GM19463 (cell line): Measurements from ENCODE around the gene BRD4.

Experiments
- ATAC-seq: cut with Tn5 transposase; IDR thresholded peaks from one replicate; pipeline ENCODE4 v1.9.1; 2021; ENCODE audit warnings: mild to moderate bottlenecking, moderate library complexity; ENCODE audit not compliant: unreplicated experiment

Gene BRD4

DNA sequence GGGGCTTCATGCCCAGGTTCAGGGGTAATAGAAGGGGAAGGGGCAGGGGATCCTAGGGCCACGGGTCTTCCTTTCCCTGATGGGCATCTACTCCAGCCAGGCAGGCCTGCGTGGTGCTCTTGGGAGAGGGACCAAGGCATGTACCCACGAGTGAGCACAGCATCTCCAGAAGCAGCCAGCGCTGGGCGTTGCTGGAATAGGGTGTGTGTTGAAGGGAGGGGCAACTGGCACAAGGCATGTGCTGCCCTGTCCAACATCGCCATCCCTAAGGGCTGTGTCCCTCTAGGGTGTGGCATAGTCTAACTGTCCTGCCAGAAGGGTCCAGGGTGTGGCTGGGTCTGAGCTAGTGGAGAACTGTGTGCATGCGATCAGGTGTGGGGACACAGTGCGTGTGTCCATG lies 134.4 kb downstream of the BRD4 start:
- no peak for ATAC-seq

DNA sequence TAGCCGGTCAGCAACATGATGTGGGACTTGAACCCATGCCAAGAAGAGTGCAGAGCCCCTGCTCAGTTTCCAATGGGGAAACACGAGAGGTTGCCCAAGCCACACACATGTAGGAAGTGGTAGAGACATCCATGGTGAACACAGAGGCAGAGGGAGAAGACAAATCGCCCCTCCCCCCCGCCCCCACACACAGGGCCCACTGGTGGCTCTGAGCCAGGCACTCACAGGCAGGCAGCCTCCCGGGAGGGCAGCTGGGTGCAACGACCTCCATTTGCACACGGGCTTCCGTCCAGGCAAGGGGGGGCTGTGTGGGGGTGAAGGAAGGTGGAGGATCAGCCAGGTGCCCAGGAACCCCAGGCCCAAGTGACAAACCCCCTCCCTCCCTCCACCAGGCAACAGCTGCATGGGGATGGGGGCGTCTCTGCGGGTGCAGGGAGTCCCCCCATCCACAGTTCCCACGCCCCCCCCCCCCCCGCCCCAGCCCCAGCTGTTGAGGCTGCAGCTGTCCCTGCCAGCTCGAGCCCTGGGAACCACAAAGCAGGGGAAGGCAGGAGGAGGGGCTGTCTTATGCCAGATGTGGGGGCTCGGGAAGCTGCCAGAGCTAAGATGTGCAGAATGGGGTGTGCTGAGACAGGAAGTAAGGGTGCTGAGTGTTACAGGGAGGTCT lies 134.9 kb downstream of the BRD4 start:
- no peak for ATAC-seq

DNA sequence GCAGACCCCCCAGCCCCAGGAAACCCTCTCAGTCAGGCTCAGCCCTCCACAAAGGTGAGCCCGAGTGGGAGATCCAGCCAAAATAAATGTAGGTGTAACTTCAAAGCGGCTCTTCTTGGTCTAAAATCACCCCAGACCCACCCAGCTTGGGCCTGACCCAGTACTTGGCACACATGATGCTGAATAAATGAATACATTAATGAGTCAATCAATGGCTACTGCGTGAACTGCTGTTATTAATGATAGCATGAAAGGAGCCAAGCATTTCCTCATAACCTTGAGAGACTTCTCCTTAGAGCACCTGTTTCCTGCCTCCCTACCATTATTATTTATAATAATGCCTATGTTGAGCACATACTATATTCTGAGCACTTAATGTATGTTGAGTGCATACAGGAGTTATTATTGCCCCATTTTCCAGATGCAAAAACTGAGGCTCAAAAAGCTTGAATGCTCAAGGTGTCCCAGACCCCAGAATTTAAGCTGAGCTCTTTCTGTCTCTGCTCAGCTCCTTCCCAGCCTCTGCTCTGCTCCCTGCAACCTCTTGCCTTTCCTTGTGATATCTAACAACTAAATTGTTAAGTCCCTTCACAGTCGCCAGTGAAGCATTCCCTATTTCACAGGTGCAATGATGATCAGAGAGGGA lies 135.9 kb downstream of the BRD4 start:
- ATAC-seq: no peak

DNA sequence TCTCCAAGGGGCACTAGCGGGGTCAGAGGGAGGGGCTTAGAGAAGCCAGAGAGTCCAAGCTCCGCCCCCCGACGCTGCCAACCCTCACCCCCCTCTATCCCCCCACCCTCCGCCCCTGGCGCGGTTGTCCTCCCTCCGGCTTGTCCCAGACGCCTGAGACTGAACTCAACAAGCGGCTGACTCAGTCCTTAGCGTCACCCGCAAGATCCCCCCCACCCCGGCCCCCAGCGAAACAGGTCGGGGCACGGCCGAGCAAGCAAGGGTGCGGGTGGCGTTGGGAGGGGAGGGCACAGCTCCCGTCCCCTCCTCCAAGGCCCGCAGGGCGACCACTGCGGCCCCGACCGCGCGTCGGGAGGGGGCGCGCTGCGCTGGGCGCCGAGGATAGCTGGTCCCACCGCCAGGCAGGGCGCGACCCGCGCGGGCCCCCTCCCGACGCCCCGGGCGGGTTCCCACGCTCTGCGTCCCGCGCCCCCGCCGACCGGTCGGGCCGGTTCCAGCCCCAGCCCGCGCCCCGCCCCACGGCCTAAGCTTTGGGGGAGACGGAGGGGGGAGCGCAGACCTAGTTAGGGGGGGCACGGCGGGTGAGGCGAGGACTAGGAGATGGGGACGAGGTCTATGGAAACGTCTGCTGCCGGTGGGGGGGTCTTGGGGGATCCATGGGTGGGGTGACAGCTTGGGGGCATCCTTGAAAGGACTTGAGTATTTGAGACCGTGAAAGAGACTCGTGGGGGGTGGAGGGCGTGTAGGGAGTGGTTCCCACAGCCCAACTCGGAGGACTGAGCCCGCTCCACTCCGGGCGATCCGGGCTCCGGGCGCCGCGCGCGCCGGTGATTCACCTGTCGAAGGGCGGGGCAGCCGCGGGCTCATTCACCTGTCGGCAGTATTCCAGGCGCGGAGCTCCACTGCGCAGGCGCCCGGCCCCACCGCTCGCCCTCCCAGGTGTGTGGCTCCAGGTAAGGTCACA lies 136.7 kb downstream of the BRD4 start:
- no peak for ATAC-seq

DNA sequence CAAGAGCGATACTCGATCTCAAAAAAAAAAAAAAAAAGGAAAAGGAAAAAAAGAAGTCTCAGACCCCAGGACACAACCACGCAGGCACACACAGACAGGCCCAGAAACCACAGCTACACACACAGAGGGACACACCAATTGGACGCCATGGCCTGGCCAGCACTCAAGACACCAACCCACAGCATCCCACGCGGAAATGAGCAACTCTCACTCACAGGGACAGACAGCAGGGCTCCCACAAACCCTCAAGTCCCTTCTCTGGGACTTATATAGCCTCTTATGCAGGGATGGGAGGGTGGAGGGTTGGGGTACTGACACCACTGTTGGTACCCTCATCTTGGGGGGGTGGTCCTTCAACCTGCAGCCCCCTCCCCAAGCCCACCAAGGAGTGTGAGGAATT lies 137.4 kb downstream of the BRD4 start:
- ATAC-seq: no peak

DNA sequence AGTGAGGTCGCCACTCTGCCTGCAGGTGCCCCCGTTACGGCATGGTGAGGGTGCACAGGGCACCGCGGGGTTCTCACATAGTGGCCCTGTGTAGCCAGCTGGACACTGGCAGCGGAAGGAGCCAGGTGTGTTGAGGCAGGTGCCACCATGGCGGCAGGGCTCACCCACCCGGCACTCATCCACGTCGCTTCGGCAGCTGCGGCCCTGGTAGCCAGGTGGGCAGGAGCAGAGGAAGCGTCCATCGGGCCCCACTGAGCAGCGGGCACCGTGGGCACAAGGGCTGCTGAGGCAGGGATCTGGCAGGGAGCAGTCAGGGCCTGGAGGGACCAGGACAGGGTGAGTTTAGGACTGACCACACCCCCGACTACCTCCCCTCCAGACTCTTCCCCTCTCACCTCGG lies 140.4 kb downstream of the BRD4 start:
- ATAC-seq: no peak

DNA sequence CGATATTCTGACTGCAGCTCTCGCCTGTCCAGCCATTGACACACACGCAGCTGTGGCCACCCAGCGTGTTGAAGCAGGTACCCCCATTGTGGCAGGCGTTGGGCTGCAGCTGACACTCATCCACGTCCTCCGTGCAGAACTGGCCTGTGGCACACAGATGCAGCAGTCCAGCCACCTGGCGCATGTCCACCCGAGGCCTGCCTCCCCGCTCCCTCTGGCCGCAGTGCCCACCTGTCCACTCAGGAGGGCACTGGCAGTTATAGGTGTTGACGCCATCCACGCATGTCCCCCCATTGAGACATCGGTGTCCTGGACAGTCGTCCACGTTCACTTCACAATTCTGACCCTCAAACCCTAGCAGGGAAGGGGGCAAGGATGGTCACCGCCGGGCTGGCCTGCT lies 140.8 kb downstream of the BRD4 start:
- no peak for ATAC-seq

DNA sequence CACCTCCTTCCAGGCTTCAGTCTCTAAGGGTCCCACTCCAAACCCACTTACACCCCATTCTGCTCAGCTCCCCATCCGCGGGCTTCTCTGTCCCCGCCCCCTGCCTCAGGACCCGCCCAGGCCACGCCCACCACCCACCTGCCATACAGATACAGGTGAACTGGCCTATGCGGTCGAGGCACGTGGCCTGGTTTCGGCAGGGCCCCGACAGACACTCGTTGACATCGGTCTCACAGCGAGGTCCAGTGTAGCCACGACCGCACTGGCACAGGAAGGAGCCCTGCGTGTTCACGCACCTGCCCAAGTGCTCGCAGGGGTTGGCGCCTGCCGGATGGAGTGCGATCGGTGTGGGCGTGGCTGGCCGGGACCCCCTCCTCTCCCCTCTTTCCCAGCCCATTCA lies 143.5 kb downstream of the BRD4 start:
- no peak for ATAC-seq

DNA sequence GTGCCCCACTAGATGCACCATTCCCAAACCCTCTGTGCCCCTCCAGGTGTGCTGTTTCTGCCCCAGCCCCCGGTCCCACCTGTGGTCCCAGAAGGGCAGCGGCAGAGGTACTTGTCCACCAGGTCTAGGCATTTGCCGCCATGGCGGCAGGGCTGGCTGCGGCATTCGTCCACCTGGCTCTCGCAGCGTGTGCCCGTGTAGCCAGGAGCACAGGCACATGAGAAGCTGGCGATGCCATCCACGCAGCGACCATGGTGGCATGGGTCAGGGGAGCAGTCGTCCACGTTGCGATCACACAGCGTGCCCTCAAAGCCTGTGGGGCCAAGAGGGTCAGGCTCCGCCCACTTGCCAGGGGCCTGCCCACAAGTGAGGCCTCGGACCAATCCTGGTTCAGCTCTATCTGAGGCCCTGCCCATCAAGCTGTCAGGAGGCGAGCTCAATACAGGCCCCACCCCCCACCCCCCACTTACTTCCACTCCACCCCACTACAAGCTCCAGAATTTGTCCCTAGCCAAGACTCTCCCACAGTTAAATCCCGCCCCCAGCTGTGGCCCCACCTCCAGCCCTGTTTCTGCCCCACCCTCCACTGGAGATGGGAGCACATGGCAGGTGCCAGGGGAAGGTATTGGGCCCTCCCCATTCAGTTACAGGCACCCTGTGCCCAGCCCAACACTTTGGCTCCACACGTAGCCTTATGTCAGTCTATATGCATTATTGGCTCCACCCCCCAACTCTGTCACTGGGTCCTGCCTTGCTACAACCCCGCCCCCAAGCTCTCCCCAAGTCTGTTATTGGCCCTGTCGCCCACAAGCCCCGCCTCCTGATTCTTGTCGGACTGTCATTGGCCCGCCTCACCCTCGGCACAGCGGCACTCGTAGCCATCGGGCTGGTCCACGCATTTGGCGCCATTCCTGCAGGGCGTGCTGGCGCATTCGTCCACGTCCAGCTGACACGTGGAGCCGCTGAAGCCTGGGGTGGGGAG lies 145.0 kb downstream of the BRD4 start:
- ATAC-seq: no peak
